ENCODE measurements around the gene ZNF554.

GRCh38 chr19:2856457-2857050, 36.9 kb downstream of the ZNF554 start:
- TF ChIP-seq, protein P1, sequence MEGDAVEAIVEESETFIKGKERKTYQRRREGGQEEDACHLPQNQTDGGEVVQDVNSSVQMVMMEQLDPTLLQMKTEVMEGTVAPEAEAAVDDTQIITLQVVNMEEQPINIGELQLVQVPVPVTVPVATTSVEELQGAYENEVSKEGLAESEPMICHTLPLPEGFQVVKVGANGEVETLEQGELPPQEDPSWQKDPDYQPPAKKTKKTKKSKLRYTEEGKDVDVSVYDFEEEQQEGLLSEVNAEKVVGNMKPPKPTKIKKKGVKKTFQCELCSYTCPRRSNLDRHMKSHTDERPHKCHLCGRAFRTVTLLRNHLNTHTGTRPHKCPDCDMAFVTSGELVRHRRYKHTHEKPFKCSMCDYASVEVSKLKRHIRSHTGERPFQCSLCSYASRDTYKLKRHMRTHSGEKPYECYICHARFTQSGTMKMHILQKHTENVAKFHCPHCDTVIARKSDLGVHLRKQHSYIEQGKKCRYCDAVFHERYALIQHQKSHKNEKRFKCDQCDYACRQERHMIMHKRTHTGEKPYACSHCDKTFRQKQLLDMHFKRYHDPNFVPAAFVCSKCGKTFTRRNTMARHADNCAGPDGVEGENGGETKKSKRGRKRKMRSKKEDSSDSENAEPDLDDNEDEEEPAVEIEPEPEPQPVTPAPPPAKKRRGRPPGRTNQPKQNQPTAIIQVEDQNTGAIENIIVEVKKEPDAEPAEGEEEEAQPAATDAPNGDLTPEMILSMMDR (IDR thresholded peaks at IDR 0.05) = no peak
- no peak for TF ChIP-seq POLR2A (IDR thresholded peaks at IDR 0.05)

All from esophagus squamous epithelium (tissue), 4 donors.